GM12878 (cell line): ENCODE measurements around the gene ALDH1A2. TPM values are rescaled to one million over a fixed set of nuclear protein-coding genes. Genes with fewer than 3 reads are reported as not detected.

Experiments
- ATAC-seq: fragments of 200-7000 bp; cut with Tn5 transposase; 3 replicates; pipeline ENCODE4 v1.9.1; 2020; ENCODE audit warnings: mild to moderate bottlenecking, moderate library complexity
- BruUV-seq: library from RNA; stranded (reverse); fragments of 400-500 nt; replicated peaks from 2 replicates; lab custom pipeline; 2021; lab: Mats Ljungman, UMichigan
- CTCF ChIA-PET: fragments of 300-600 bp; sonication (Branson Sonifier 250); formaldehyde crosslinking; extraction: SDS; loops from one replicate; lab custom pipeline; 2021; ENCODE audit warnings: inconsistent platforms; lab: Yijun Ruan, JAX
- POLR2A ChIA-PET: fragments of 350-600 bp; formaldehyde crosslinking; extraction: SDS; loops from one replicate; lab custom pipeline; 2021; ENCODE audit warnings: inconsistent platforms; lab: Charles Lee
- RAD21 ChIA-PET: fragments of 300-600 bp; sonication (Branson Sonifier 250); formaldehyde crosslinking; loops from one replicate; lab custom pipeline; 2023; ENCODE audit warnings: antibody characterized with exemption; ENCODE audit not compliant: unreplicated experiment; lab: Charles Lee
- SMC1A ChIA-PET: fragments of 300-600 bp; sonication (Branson Sonifier 250); formaldehyde crosslinking; loops from one replicate; lab custom pipeline; 2023; ENCODE audit not compliant: unreplicated experiment, uncharacterized antibody; lab: Charles Lee
- DNase-seq: peaks from one replicate; pipeline ENCODE4 v3.0.0-alpha.2; 2011; ENCODE audit warnings: low read depth, low spot score
- FAIRE-seq: peaks from 3 replicates; lab custom pipeline; 2011; peaks lifted over from hg19 to GRCh38; lab: Jason Lieb, UNC
- H2AFZ ChIP-seq: 2 replicates; pipeline ENCODE4 v1.6.0; 2011; ENCODE audit warnings: low read depth, low read length, control low read depth; ENCODE audit not compliant: control insufficient read depth
- H3K27ac ChIP-seq: 2 replicates; pipeline ENCODE4 v1.5.1; 2011; ENCODE audit warnings: control low read depth; ENCODE audit not compliant: control insufficient read depth, insufficient read depth
- H3K27me3 ChIP-seq, 2 experiments: replicated peaks in 1 of 2; 2 replicates each; pipeline versions ENCODE4 v1.6.0 to v1.6.1; 2011; ENCODE audit warnings: low read length in 1 of 2; ENCODE audit not compliant: control insufficient read depth in 2 of 2, insufficient read depth in 2 of 2
- H3K36me3 ChIP-seq, 2 experiments: 2 replicates each; pipeline ENCODE4 v1.5.1; 2011; ENCODE audit warnings: low read length in 1 of 2; ENCODE audit not compliant: control insufficient read depth in 2 of 2, insufficient read depth in 2 of 2
- H3K4me1 ChIP-seq: 2 replicates; pipeline ENCODE4 v1.6.1; 2011; ENCODE audit warnings: mild to moderate bottlenecking, low read length, moderate library complexity, mixed read lengths; ENCODE audit not compliant: control insufficient read depth, insufficient read depth
- H3K4me2 ChIP-seq: 2 replicates; pipeline ENCODE4 v1.6.0; 2011; ENCODE audit warnings: control low read depth; ENCODE audit not compliant: control insufficient read depth, insufficient read depth
- H3K4me3 ChIP-seq: fragments of 200-600 bp; sonication (generic); 2 replicates; pipeline ENCODE4 v1.5.1; 2016
- H3K79me2 ChIP-seq: 2 replicates; pipeline ENCODE4 v1.6.0; 2011; ENCODE audit warnings: low read length; ENCODE audit not compliant: control insufficient read depth, insufficient read depth
- H3K9ac ChIP-seq: 2 replicates; pipeline ENCODE4 v1.8.0; 2011; ENCODE audit warnings: low read length, control low read depth, mixed read lengths; ENCODE audit not compliant: control insufficient read depth, insufficient read depth
- H3K9me3 ChIP-seq: replicated peaks from 3 replicates; pipeline ENCODE4 v1.5.1; 2011; ENCODE audit warnings: mild to moderate bottlenecking, low read length; ENCODE audit not compliant: control insufficient read depth, insufficient read depth
- H4K20me1 ChIP-seq: 2 replicates; pipeline ENCODE4 v1.6.0; 2011; ENCODE audit not compliant: control insufficient read depth, insufficient read depth
- CBFB ChIP-seq: IDR thresholded peaks from 2 replicates; pipeline ENCODE4 v1.6.1; 2016; ENCODE audit warnings: antibody characterized with exemption, low read depth
- CBX5 ChIP-seq: sonication (generic); IDR thresholded peaks from 2 replicates; pipeline ENCODE4 v1.6.1; 2016; ENCODE audit warnings: low read depth, moderate library complexity, mild to moderate bottlenecking, inconsistent platforms
- CHD4 ChIP-seq: fragments of 200-600 bp; sonication (generic); IDR thresholded peaks from 2 replicates; pipeline ENCODE4 v1.6.1; 2016; ENCODE audit warnings: mild to moderate bottlenecking
- E2F8 ChIP-seq: fragments of 450-650 bp; IDR thresholded peaks from 2 replicates; pipeline ENCODE4 v1.6.1; 2018; ENCODE audit warnings: mild to moderate bottlenecking, low read depth, moderate library complexity; ENCODE audit not compliant: partially characterized antibody
- HDAC6 ChIP-seq: fragments of 200-600 bp; sonication (generic); IDR thresholded peaks from one replicate; pipeline ENCODE4 v1.8.0; 2017; ENCODE audit warnings: antibody characterized with exemption; ENCODE audit not compliant: unreplicated experiment
- MAX ChIP-seq: IDR thresholded peaks from 2 replicates; pipeline ENCODE4 v1.6.1; 2012; ENCODE audit warnings: low read depth, low read length, improper control_type of control experiment
- MYC ChIP-seq: IDR thresholded peaks from 2 replicates; pipeline ENCODE4 v1.6.1; 2011; ENCODE audit warnings: mild to moderate bottlenecking, low read length, moderate library complexity, inconsistent platforms; ENCODE audit not compliant: insufficient read depth, insufficient replicate concordance, insufficient read length, severe bottlenecking
- PAX8 ChIP-seq: fragments of 450-650 bp; IDR thresholded peaks from 2 replicates; pipeline ENCODE4 v1.6.1; 2017; ENCODE audit warnings: mild to moderate bottlenecking, moderate library complexity
- POLR2AphosphoS2 ChIP-seq: IDR thresholded peaks from 2 replicates; pipeline ENCODE4 v1.6.1; 2011; ENCODE audit warnings: low read depth, mild to moderate bottlenecking, low read length, improper control_type of control experiment, moderate library complexity
- POLR2AphosphoS5 ChIP-seq: IDR thresholded peaks from 2 replicates; pipeline ENCODE4 v1.6.1; 2011; ENCODE audit warnings: mild to moderate bottlenecking, low read length, inconsistent platforms
- RB1 ChIP-seq: fragments of 450-650 bp; formaldehyde crosslinking; IDR thresholded peaks from 2 replicates; pipeline ENCODE4 v1.6.1; 2017; ENCODE audit warnings: mild to moderate bottlenecking, borderline replicate concordance
- REST ChIP-seq: IDR thresholded peaks from 2 replicates; pipeline ENCODE4 v1.6.1; 2012; ENCODE audit warnings: mild to moderate bottlenecking, low read depth, low read length
- SP1 ChIP-seq: IDR thresholded peaks from one replicate; pipeline ENCODE4 v1.6.1; 2011; ENCODE audit warnings: low read depth, low read length
- STAT1 ChIP-seq: fragments of 450-650 bp; conservative IDR thresholded peaks from 2 replicates; pipeline ENCODE4 v1.6.1; 2014; ENCODE audit warnings: antibody characterized with exemption, mild to moderate bottlenecking
- STAT3 ChIP-seq: IDR thresholded peaks from 2 replicates; pipeline ENCODE4 v1.6.1; 2011; ENCODE audit warnings: low read depth, low read length, improper control_type of control experiment
- TCF3 ChIP-seq: IDR thresholded peaks from 2 replicates; pipeline ENCODE4 v1.6.1; 2012; ENCODE audit warnings: low read depth, mild to moderate bottlenecking, low read length, borderline replicate concordance; ENCODE audit not compliant: insufficient read depth
- YY1 ChIP-seq: IDR thresholded peaks from 2 replicates; pipeline ENCODE4 v1.6.1; 2011; ENCODE audit warnings: low read depth, mild to moderate bottlenecking, low read length
- ZNF384 ChIP-seq: IDR thresholded peaks from 2 replicates; pipeline ENCODE4 v1.6.1; 2012; ENCODE audit warnings: low read depth, mild to moderate bottlenecking, low read length, improper control_type of control experiment, borderline replicate concordance
- WGBS: methylation state at CpG from one replicate; pipeline ENCODE4 v1.1.6; 2016; ENCODE audit warnings: low lambda C conversion rate; ENCODE audit not compliant: insufficient replicate concordance, insufficient coverage; ENCODE audit errors: missing lambda C conversion rate; 5-methylcytosine and 5-hydroxymethylcytosine counted together
- in situ Hi-C: fragments of 300-500 bp; cut with MboI; formaldehyde crosslinking; loops from 9 replicates; pipeline ENCODE4 v1.14.3; 2018; ENCODE audit warnings: mixed read lengths
- intact Hi-C: fragments of 100-400 bp; cut with micrococcal nuclease; formaldehyde crosslinking; loops from one replicate; pipeline ENCODE4 v1.14.2; 2022; ENCODE audit not compliant: unreplicated experiment
- polyA plus RNA-seq, 11 experiments: library from polyadenylated mRNA; depleted of rRNA in 4 of 11; unstranded in 6 of 11; stranded (reverse) in 5 of 11; fragments of >200 nt; fragmentation: Nextera tagmentation in 4 of 11; fragmentation: Illumina TruSeq in 1 of 11; extraction: Ambion mirVana in 4 of 11; extraction: Trizol in 1 of 11; gene quantifications; 1 replicate in 1 of 11; 2 replicates in 10 of 11; pipeline versions ENCODE4 v1.2.1 to v1.2.3, GENCODE V29; 2011 to 2016; ENCODE audit warnings: inconsistent platforms in 2 of 11, missing spikeins in 2 of 11, low read depth in 1 of 11
- total RNA-seq, 4 experiments: library from RNA; depleted of rRNA in 3 of 4; stranded (reverse); fragments of >200 nt in 3 of 4; fragmentation: Illumina TruSeq in 1 of 4; extraction: Trizol in 1 of 4; gene quantifications; 2 replicates each; pipeline versions ENCODE4 v1.2.1 to v1.2.3, GENCODE V29; 2013 to 2021

Gene ALDH1A2
- total and polyA plus RNA-seq, 10 of the 15 experiments (the other 5 are each of a cell fraction or from before 2014, with no cell fraction given) = 0.06 to 0.92 (median 0.18) TPM; not detected in 5

GRCh38 chr15:58063614-58064013 lies 1.9 kb downstream of the ALDH1A2 start (continued):
- TF ChIP-seq REST = no peak
- TF ChIP-seq YY1 = no peak
- TF ChIP-seq CBX5 = no peak
- TF ChIP-seq, all 136 proteins: peak for 0

GRCh38 chr15:58062983-58063382 lies 2.5 kb downstream of the ALDH1A2 start:
- in situ Hi-C loops = no loop called here

More at GRCh38 chr15:58062983-58063382, 2.5 kb downstream of the ALDH1A2 start:
- Histone ChIP-seq H3K9ac (no peak overlapping the region), H3K4me1 (no peaks in the 10 kb centered on the region), H3K36me3 (no peaks in the 10 kb centered on the region), H3K27ac (no peak overlapping the region), H2AFZ (no peak overlapping the region), H3K4me3 (no peak overlapping the region), H3K9me3 (no peaks in the 10 kb centered on the region; the same call in 2 of the 3 replicates), H3K79me2 (no peaks in the 10 kb centered on the region), H3K4me2 (no peak overlapping the region), H4K20me1 (no peaks in the 10 kb centered on the region), H3K27me3 (peaks cover 2 to 16% of the 10 kb centered on the region in 2 experiments)
- intact Hi-C loops = loop anchor here (10.0 kb wide), 1 partner anchor 498 kb away; no protein-coding TSS in a partner anchor
- RAD21 ChIA-PET = no interaction called here
- POLR2A ChIA-PET = no interaction called here
- TF ChIP-seq STAT3 = no peak
- no peak for TF ChIP-seq CBFB
- no peak for TF ChIP-seq HDAC6
- TF ChIP-seq POLR2AphosphoS5 = no peak
- no peak for TF ChIP-seq PAX8
- TF ChIP-seq MYC = no peak
- TF ChIP-seq STAT1 = no peak
- TF ChIP-seq TCF3 = no peak
- TF ChIP-seq CHD4 = no peak
- no peak for TF ChIP-seq E2F8
- no peak for TF ChIP-seq SP1
- TF ChIP-seq RB1 = no peak
- no peak for TF ChIP-seq POLR2AphosphoS2
- no peak for TF ChIP-seq MAX
- TF ChIP-seq ZNF384 = no peak
- no peak for DNase-seq
- ATAC-seq = no peak
- SMC1A ChIA-PET = no interaction called here
- no TSS peak for BruUV-seq
- no peak for FAIRE-seq
- WGBS = 55% methylated on average over 4 of the region's 4 CpGs
- CTCF ChIA-PET = interaction anchor here (0.8 to 1.7 kb wide), 3 partner anchors 8 to 14 kb away, joined by 3 to 5 read pairs (median 3); no protein-coding TSS in a partner anchor
